NCI-H774 (cell line): ENCODE results near the gene APLF.

Experiments used
- DNase-seq: peaks from one replicate; lab custom pipeline; 2025; lab: John Stamatoyannopoulos, UW

APLF gene

DNA sequence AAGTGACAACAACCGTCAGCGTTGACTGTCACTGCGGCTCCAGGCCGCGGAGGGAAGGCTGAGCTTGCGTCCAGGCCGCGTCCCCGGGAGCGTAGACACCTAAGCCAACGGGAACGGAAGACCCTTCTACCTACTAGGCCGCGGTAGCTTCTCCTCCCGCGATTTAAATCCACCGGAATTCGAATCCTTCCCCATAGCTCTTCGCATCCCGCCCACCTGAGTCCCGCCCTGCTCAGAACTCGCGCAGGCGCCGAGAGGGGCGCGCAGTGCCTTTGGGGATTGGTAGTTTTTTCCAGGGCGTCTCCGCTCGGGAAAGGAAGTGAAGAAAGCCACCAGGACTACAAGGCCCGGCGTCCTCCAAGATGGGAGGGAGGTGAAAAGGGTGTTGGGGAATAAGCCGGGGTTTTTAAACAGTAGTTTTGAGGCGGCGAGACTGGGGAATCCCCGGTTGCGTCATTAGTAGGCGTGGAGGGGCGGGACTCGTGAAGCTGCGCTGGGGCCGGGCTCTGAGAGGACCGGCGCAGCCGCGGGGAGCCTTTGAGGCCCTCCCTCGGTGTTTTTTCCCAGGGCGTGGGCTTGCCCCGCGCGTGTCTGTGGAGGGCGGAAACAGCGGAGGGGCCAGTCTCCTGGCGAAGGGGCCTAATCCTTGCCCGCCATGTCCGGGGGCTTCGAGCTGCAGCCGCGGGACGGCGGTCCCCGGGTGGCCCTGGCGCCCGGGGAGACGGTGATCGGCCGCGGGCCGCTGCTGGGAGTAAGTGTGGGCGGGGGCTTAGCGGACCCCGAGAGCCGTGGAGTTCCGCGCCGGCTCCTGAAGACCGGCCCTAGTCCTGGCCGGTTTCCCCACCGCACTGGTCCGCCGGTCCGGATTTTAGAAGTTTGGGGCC is at the start of gene APLF, which contains the start of gene FBXO48:
TSS of gene APLF (plus strand) at position 509 of the 884 bp plus-strand sequence. CDS start at position 656, 147 bp downstream.
TSS of gene FBXO48 (minus strand) at position 218 of the 884 bp plus-strand sequence. CDS start 2,149 bp downstream, outside the sequence.
- peak; percentile 98 for DNase-seq

DNA sequence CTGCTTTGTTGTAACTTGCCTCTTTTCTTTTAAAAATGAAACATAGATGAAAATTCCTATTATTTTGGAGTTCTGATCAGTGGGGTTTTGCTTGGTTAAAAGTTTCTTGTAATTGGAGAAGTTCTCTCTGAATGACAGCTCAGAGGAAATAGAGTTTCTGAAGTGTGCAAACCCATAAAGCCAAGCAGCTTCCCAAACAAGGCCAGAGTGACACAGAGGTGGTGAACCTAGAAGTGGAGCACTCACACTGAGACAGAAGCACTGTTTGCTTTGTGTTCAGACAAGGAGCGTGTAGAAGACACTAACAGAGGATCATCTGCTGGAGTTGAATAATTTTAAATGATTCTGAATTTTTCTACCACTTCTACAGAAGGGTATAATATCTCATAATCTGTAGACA is 49.5 kb upstream of the APLF start:
- DNase-seq: no peak

- DNase-seq: no peak
These were observed 49.0 kb upstream of the APLF start for GRCh38 chr2:68418419-68418818.

DNA sequence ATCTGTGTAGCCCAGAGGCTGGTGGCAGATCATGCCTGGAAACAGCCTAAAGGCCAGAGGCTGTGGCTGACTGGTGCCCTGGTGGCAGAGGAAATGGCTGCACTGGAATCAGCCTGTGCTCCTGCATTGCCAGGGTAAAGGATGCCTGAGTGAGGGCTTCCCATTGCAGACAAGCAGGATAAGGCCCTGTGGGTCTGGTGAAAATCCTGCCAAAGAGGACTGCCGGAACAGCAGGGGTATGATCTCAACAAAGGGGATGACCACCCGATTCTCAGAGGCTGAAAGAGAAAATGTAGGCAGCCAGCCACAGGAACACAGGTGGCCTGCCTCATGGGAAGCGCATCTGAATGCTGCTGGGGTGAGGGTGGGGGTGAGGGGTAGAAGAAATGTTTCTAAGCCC is 48.5 kb upstream of the APLF start:
- no peak for DNase-seq

GRCh38 chr2:68420254-68420910 is 47.0 kb upstream of the APLF start:
- no peak for DNase-seq

- no peak for DNase-seq
These were observed 43.3 kb upstream of the APLF start for GRCh38 chr2:68423966-68424650.

- DNase-seq: no peak
These were observed 41.9 kb upstream of the APLF start for GRCh38 chr2:68425503-68425902.

DNA sequence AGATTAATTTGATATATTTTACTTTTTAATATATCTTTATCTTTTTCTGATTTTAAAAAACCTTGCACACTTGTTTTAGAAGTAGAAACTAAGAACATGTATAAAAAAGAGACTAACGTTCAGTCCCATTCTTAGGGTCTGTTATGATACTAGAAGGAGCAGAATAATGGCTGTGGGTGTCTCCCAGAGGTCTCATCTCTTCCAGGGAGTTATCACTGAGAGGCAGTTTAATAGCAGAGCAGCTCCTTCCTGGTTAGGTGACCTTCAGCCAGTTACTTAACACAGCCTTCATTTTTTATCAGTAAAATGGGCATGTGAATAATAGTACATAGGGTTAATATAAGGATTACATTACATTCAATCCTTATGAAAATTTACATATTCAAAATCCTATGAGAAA is 40.9 kb upstream of the APLF start:
- no peak for DNase-seq

DNA sequence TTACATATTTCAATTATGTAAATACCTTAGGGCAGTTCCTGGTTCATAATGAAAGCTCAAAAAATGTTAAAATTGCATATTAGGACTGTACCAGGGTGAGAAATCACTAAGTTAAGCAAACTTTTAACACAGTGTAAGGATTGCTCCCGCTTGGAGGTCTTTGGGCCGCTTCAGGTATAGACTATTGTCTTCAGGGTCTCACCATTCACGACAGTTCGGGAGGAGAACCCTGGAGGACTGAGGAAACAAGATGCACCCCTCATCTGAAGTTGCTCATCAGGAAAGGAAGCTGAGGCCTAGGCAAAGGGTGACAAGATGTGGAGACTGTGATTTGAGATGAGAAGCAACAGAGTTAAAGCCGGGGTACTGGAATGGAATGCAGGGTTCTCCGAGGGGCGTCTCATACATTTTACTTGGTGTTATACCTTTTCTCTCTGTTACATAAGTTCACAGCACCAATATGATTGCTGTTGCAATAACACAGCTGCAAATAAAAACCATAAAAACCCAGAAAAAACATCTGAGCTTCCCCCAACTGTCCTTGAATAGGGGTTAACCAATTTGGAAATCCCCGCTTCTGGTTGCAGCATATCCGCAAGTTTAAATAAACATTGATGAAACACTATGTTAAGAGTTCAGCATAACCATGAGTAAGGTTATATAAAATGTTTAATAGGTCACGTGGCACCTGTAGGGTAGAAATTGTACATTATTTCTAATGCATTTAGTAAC is 40.4 kb upstream of the APLF start:
- DNase-seq: no peak

DNA sequence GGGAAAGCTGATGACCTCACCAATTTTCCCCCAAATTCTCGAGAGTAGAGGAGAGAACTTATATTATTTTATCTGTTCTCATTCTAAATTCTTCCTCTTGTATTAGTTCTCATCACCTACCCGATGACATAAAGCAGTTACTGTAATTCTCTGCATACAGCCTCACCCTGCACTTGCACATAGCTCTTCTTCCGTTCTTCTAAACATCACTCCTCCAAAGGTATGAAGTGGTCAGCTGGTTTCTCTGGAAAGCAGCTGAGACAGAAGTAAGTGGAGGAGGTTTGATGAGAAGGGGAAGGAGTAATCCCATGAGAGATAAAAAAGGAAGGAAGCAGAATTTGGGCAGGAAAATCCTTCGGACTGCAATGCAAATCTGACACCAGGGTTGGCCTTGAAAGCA is 39.3 kb upstream of the APLF start:
- no peak for DNase-seq

- DNase-seq: no peak
These were observed 38.6 kb upstream of the APLF start for GRCh38 chr2:68428746-68429145.

GRCh38 chr2:68429311-68429826 is 38.0 kb upstream of the APLF start:
- DNase-seq: no peak

GRCh38 chr2:68431316-68431972 is 35.9 kb upstream of the APLF start:
- DNase-seq: no peak

DNA sequence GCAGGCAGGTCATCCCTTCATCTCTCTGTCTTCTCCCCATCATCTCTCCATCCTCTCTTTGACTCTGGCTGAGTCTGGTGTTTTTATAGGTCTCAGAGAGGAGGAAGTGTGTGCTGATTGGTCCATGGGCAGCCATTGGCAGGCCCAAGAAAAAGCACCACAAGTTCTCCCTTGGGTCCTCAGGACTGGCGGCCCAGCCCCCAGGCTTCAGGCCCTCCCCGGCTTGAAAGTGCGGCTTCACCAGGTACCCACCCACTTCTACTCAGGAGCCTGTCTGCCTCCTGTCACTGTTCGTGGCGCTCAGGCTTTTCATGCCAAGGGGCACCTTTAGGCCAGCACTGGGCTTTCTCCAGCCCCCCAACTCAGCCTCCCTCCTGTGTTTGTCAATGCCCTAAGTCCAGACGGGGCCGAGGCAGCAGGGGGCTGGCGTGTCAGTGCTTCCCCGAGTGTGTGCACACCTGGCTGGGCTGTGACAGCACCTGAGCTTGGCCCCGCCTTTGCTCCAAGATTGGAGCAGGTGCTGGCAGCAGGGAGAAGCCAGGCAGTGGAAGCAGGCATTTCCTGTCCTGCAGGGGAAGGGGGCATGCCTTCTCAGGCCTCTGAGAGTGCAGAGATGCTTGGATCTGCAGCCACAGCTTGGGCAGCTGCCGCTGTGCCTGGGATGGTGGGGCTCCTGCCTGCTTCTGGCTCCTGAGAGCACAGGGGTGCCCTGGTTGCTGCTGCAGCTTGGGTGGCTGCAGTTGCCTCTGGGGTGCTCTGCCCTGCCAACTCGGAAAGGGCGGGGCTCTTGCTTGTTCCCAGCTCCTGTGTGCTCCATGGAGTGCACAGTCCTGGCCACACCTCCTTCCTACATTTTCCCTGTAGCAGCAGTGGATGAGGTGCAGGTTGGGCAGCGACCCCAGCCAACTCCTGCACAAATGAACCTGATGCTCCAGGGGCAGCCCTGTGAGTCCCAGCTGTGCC is 34.4 kb upstream of the APLF start:
- DNase-seq: no peak

- DNase-seq: no peak
These were observed 32.4 kb upstream of the APLF start for GRCh38 chr2:68434981-68435380.

GRCh38 chr2:68435615-68436014 is 31.8 kb upstream of the APLF start:
- DNase-seq: no peak

- no peak for DNase-seq
These were observed 31.1 kb upstream of the APLF start for GRCh38 chr2:68436270-68436669.

DNA sequence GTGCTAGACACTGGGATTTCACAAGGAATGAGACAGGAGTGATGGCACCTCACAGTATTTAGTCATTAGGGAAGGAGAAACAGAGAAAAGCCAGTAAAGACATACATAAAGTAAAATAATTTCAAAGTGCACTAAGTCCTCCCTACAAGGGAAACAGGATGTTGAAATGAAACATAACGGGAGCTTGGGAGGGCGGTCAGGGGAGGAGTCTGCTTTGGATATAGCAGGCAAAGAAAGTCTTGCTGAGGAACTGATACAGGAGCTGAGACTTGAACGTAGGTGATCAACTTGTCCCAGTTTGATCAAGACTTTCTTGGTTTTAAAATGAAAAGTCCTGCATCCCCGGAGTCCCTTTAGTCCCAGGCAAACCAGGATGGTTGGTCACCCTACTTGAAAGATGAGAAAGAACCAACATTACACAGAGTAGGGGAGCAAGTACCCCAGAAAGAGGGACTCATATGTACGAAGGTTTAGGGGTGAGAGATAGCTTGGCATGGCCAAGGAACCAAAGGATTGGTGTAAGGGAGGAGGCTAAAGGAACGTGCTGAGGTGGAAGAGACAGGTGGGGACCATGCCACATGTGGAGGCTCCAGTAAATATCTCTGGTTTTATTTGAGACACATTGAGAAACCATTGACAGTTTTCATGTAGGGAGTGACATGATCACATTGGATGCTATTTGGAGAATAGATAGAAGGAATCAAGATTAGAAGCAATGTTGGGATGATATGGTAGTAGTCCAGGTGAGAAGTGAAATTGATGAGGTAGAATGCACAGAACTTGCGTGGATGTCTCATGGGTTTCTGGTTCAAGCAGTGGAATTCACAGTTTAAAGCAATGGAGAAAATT is 28.7 kb upstream of the APLF start:
- no peak for DNase-seq
